Measurements from ENCODE around the gene DNAJC1.
A peak's percentile ranks its signal among the peaks of the same experiment; 100 is the strongest.

- TF ChIP-seq SIN3A (IDR thresholded peaks at IDR 0.05; ENCODE audit: borderline replicate concordance, insufficient read depth, low read length) (0 out of 2 replicates have a peak, but pooled peaks have one; percentile 27), REST (IDR thresholded peaks at IDR 0.05; ENCODE audit: insufficient read depth in 1 of 2, low read depth in 2 of 2, low read length in 2 of 2) (no peak)
These were observed 271.3 kb downstream of the DNAJC1 start for GRCh38 chr10:21732067-21732772.

Data from PFSK-1 (cell line).